ENCODE measurements around the gene PTTG1.

Gene PTTG1

GRCh38 chr5:160421625-160422258 lies at the start of gene PTTG1:
TSS of gene PTTG1 (plus strand) at chr5:160421855. CDS start at chr5:160422313, 458 bp downstream.
- peak; percentile 87 to 91 for DNase-seq (ENCODE audit: low read depth in 2 of 2)

- DNase-seq (ENCODE audit: low read depth in 2 of 2): no peak
These were observed 46.5 kb upstream of the PTTG1 start for GRCh38 chr5:160375166-160375565.

DNA sequence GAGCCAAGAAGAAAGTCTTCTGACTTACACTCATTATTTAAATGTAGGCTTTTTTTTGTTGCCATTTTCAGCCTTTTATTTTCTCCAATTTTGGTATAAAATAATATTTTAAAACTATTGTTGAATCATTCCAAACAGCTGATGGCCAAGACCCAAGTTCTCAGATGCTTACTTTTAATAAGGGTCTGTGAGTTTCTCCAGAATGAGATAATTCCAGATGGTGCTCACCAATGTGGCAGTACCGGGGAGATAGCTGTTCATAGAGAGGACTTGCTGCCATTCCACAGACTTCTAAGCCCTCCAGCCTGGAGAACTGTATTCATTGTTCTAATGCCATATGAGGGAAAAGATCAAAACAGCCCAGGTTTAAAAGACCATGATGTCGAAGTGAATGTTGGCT lies 46.0 kb upstream of the PTTG1 start:
- DNase-seq (ENCODE audit: low read depth in 2 of 2): no peak

DNA sequence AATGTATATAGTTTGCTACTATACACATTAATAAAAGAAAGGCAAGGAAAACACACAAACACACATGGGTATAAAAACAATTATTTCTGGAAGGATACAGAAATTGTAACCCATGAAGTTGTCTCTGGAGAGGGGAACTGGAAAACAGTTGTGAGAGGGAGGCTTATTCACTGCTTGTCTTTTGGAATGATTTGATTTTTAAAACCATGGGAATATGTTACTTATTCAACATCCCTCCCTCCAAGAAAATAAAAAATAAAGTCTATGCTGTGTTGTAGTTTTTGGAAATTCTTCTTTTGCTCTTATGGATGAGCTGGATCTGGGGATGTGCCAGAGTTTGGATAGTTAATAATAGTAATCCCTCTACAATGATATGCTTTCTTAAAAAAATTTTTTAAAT lies 45.2 kb upstream of the PTTG1 start:
- no peak for DNase-seq (ENCODE audit: low read depth in 2 of 2)

GRCh38 chr5:160377651-160378050 lies 44.0 kb upstream of the PTTG1 start:
- no peak for DNase-seq (ENCODE audit: low read depth in 2 of 2)

DNA sequence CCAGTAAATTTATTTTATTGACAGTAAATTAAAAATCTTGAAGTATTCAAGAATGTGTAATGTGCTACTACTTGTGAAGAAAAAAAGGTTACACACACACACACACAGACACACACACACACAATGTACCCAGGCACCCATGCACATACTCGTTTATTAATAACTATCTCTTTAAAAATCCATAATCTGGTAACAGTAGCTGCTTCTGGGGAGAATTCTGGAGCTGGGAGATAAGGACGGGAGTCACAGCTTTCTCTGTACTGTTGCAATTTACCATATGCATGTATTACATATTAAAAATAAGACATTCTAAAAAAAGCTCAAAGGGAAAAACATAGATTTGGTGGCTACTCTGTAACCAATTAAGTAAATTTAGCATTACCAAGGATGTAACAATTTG lies 43.3 kb upstream of the PTTG1 start:
- no peak for DNase-seq (ENCODE audit: low read depth in 2 of 2)

DNA sequence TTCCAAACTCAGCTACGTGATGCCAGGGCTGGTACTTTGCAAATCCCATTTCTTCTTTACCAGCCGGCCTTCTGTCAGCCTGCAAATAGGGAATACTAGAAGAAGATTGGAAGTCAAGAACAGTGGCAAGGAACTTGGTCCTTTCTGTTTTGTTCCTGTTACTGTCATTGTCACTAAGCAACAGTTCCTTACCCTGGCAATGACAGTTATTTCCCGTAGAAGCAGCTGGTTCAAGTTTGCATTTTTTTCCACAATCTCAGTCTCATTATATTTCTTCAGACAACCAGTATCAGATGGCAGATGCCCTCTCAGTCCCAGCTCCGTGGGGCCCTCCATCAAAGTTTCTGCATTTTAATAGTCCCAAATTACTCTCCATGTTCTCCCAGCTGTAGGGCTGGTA lies 42.1 kb upstream of the PTTG1 start:
- DNase-seq (ENCODE audit: low read depth in 2 of 2): no peak

DNA sequence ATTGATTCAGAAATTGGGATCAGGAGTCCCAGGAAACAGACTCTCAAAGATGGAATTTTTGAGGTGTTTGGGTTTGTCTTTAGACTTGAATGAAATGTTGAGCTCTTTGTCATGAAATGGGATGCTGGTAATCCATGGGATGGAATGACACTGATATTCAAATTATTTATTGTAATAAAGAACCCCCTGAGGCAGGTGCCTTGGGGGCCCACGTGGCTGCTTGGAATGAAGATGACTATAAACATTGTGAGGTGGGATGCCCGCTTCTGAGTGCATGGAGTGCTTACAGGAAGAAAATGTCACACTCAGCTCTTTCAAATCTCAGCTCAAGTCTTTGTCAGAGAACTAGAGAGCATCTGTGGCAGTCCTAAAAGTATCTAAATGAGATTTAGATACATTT lies 41.6 kb upstream of the PTTG1 start:
- DNase-seq (ENCODE audit: low read depth in 2 of 2): no peak

DNA sequence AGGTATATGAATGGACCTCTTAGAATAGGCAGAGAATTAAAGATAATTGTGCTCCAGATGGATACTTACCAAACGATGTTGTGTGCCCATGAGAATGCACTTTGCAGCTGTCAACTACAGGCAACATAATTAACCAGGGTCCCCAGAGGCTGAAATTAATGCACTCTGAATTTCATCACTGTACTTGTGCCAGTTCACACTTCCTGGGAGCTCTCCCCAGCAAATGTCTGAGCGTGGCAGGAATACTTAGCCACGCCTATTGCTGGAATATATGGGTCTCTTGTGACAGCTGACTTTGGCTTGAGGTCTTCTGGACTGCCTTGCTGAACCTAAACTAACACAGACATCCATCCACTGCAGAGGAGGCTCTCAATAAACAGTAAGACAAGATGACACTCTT lies 39.3 kb upstream of the PTTG1 start:
- DNase-seq (ENCODE audit: low read depth in 2 of 2): no peak

- no peak for DNase-seq (ENCODE audit: low read depth in 2 of 2)
These were observed 37.0 kb upstream of the PTTG1 start for GRCh38 chr5:160384681-160385080.

- no peak for DNase-seq (ENCODE audit: low read depth in 2 of 2)
These were observed 36.2 kb upstream of the PTTG1 start for GRCh38 chr5:160385496-160385895.

DNA sequence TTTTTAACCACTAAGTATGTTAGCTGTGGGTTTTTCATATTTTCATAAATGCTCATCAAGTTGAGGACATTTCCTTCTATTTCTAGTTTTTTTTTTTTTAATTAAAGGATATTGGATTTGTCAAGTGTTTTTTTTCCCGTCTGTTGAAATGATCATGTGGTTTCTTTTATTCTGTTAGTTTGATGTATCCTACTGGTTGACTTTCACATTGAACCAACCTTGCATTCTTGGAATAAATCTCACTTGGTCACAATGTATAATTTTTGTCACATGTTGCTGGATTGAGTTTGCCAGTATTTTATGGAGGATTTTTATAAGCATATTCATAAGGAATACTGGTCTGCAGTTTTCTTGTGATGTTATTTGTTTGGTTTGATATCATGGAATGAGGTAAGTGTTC lies 34.2 kb upstream of the PTTG1 start:
- no peak for DNase-seq (ENCODE audit: low read depth in 2 of 2)

- DNase-seq (ENCODE audit: low read depth in 2 of 2): no peak
These were observed 30.6 kb upstream of the PTTG1 start for GRCh38 chr5:160390787-160391696.

DNA sequence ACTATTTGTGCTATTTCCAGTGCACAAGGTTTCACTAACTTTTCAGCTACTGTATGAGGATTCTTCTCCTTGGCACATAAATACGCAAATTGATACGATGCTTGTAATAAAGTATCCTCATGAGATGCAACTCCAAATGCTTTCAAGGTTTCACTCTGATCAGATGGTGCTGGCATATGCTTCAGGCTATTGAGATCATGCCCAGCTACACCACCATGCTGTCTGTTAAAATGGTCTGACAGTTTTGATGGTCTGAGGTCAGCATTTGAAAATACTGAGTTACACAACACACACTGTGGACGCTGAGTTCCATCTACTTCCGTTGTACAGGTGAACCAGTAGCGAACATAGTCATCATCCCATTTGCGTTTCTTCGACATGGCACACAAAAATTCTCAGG lies 26.5 kb upstream of the PTTG1 start:
- DNase-seq (ENCODE audit: low read depth in 2 of 2): no peak

GRCh38 chr5:160397492-160397891 lies 24.2 kb upstream of the PTTG1 start:
- no peak for DNase-seq (ENCODE audit: low read depth in 2 of 2)

DNA sequence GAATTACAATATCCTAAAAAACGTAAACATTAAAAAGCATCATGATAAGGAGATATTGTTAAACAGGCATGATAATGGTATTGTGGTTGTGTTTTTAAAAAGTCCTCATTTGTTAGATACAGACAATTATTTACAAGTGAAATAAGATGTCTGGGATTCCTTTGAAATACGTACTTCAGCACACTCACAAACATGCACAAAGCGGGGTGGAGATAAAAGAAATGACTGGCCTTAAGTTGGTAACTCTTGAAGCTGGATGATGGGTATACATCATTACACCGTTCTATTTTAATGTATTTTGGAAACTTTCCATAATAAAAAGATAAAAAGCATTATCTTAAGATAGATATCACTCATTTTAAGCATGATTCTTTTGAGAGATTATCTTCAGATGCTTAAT lies 22.8 kb upstream of the PTTG1 start:
- no peak for DNase-seq (ENCODE audit: low read depth in 2 of 2)

- DNase-seq (ENCODE audit: low read depth in 2 of 2): peak; percentile 63 to 66
These were observed 22.0 kb upstream of the PTTG1 start, which contains the start of gene FAM200C for GRCh38 chr5:160399402-160400353. TSS of gene FAM200C (minus strand) at chr5:160400054. CDS start at chr5:160395490, 4,564 bp downstream.

DNA sequence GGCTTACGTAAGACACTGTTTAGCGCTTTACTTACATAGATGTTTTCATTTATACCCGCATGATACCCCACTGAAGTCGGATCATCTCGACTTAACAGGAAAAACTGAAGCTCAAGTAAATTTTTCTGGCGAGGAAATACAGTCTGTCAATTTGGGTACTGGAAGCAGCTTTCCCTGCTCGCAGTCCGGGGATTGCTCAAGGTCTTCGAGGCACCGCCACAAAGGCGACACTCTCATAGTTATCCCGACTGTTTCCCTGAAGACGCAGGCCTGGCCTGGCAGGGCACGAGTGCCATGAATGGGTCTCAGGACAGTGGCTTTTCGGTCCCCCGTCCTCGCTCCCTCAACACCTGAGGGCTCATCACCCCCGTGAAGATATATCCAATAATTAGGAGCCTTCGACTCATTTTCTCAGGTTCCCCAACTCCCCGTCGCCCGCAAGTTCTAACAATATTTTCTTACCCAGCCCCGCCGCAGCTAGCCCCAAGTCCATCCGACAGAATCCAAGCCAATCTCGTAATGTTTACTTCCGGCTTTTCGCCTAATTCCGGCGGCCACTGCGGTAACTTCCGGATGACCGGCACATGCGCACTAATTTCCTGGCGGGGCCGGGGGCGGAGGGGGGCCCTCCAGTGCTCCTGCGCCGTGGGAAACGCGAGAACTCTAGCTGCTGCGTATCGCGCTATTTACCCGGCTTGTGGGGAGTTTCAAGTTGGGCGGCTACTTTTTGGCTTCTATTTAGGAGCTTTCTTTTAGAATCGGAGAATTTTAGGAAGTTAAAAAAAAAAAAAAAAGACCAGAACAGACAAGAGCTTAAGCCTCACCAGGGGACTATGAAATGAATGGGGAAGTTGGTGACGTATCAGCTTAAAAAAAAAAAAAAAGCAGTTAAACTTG lies 2.8 kb upstream of the PTTG1 start, which contains the start of gene SLU7:
Gene SLU7 (minus strand): TSS at position 521 of the 897 bp plus-strand sequence. CDS start 3,787 bp downstream, outside the sequence.
- peak; percentile 89 to 92 for DNase-seq (ENCODE audit: low read depth in 2 of 2)

GRCh38 chr5:160419458-160420330 lies 2.0 kb upstream of the PTTG1 start:
- DNase-seq (ENCODE audit: low read depth in 2 of 2): no peak

DNA sequence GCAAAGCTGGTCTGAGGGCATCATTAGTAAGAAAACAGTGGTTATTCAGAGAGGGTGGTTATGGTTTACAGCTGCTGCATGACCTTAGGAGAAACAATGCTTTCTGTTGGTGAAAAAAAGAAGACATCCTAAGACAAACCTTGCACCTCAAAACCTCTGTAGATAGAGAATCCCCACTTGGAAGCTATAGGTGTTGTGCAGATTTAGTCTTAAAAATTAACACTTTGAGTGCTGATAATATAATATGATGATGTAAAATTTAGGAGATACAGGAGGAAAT lies 1.4 kb upstream of the PTTG1 start:
- DNase-seq (ENCODE audit: low read depth in 2 of 2): no peak

Measured in stimulated activated CD8-positive, alpha-beta memory T cell treated with anti-CD3 and anti-CD28 coated beads, Interleukin-15, amount 100 ng/mL, for 48 hours (primary cell).